Neural cell (in vitro differentiated cells): Measurements from ENCODE around the gene TSNAXIP1. TPM values are rescaled to one million over a fixed set of nuclear protein-coding genes. Genes with fewer than 3 reads are reported as not detected.

Experiments
- H2AFZ ChIP-seq: fragments of 200-600, 300-800 bp; sonication (generic), shearing (Covaris generic); 2 replicates; pipeline ENCODE4 v1.6.0; 2014; ENCODE audit warnings: low read depth, mild to moderate bottlenecking, antibody characterized with exemption, low read length, moderate library complexity
- H3F3A ChIP-seq: fragments of 200-600 bp; shearing (Covaris generic); 2 replicates; pipeline ENCODE4 v1.6.1; 2016; ENCODE audit warnings: mild to moderate bottlenecking, moderate library complexity, mixed read lengths, antibody characterized with exemption, low read length; ENCODE audit not compliant: insufficient read depth, poor library complexity, severe bottlenecking
- H3K27ac ChIP-seq: fragments of 200-600, 300-800 bp; sonication (generic), shearing (Covaris generic); 2 replicates; pipeline ENCODE4 v1.5.1; 2014; ENCODE audit warnings: mild to moderate bottlenecking, low read length, moderate library complexity
- H3K27me3 ChIP-seq: fragments of 300-800, 200-600 bp; sonication (generic), shearing (Covaris generic); 2 replicates; pipeline ENCODE4 v1.6.0; 2014; ENCODE audit warnings: mild to moderate bottlenecking, low read depth, low read length, moderate library complexity; ENCODE audit not compliant: insufficient read depth
- H3K36me3 ChIP-seq: fragments of 300-800, 200-600 bp; sonication (generic), shearing (Covaris generic); 2 replicates; pipeline ENCODE4 v1.5.1; 2014; ENCODE audit warnings: mild to moderate bottlenecking, antibody characterized with exemption, low read length, moderate library complexity; ENCODE audit not compliant: insufficient read depth
- H3K4me2 ChIP-seq: fragments of 300-800, 200-600 bp; sonication (generic), shearing (Covaris generic); 2 replicates; pipeline ENCODE4 v1.6.0; 2014; ENCODE audit warnings: mild to moderate bottlenecking, low read length
- H3K4me3 ChIP-seq: fragments of 300-800, 200-600 bp; sonication (generic), shearing (Covaris generic); 2 replicates; pipeline ENCODE4 v1.5.1; 2014; ENCODE audit warnings: mild to moderate bottlenecking, low read length, moderate library complexity
- H3K79me2 ChIP-seq: fragments of 200-600 bp; shearing (Covaris generic); replicated peaks from 2 replicates; pipeline ENCODE4 v1.6.0; 2014; ENCODE audit warnings: mild to moderate bottlenecking, low read length, moderate library complexity; ENCODE audit not compliant: insufficient read depth
- H3K9ac ChIP-seq: fragments of 300-800, 200-600 bp; sonication (generic), shearing (Covaris generic); 2 replicates; pipeline ENCODE4 v1.6.1; 2016; ENCODE audit warnings: mild to moderate bottlenecking, low read length, mixed read lengths
- H3K9me2 ChIP-seq: fragments of 200-600 bp; shearing (Covaris generic); 2 replicates; pipeline ENCODE4 v1.6.1; 2016; ENCODE audit warnings: mild to moderate bottlenecking, low read length, mixed read lengths; ENCODE audit not compliant: insufficient read depth
- H3K9me3 ChIP-seq: fragments of 200-600, 300-800 bp; sonication (generic), shearing (Covaris generic); 2 replicates; pipeline ENCODE4 v1.6.1; 2016; ENCODE audit warnings: mild to moderate bottlenecking, mixed run types, low read length, moderate library complexity, mixed read lengths
- H4K20me1 ChIP-seq: fragments of 200-600 bp; shearing (Covaris generic); 2 replicates; pipeline ENCODE4 v1.6.1; 2016; ENCODE audit warnings: mild to moderate bottlenecking, mixed run types; ENCODE audit not compliant: insufficient read depth
- EP300 ChIP-seq: fragments of 450-650 bp; conservative IDR thresholded peaks from 2 replicates; pipeline ENCODE4 v1.6.1; 2014; ENCODE audit warnings: antibody characterized with exemption, mild to moderate bottlenecking, moderate library complexity; ENCODE audit not compliant: poor library complexity, severe bottlenecking
- EZH2 ChIP-seq: fragments of 200-600, 300-800 bp; shearing (Covaris generic), sonication (generic); IDR thresholded peaks from 2 replicates; pipeline ENCODE4 v1.6.1; 2014; ENCODE audit warnings: antibody characterized with exemption, low read length, borderline replicate concordance, mild to moderate bottlenecking; ENCODE audit not compliant: insufficient read depth, poor library complexity, severe bottlenecking
- MXI1 ChIP-seq: fragments of 450-650 bp; conservative IDR thresholded peaks from 2 replicates; pipeline ENCODE4 v1.6.1; 2014; ENCODE audit warnings: antibody characterized with exemption, mild to moderate bottlenecking; ENCODE audit not compliant: poor library complexity, severe bottlenecking
- POLR2AphosphoS5 ChIP-seq: IDR thresholded peaks from 2 replicates; pipeline ENCODE4 v1.6.1; 2012
- RAD21 ChIP-seq: fragments of 450-650 bp; conservative IDR thresholded peaks from 2 replicates; pipeline ENCODE4 v1.6.1; 2014; ENCODE audit warnings: antibody characterized with exemption, mild to moderate bottlenecking, moderate library complexity
- SMC3 ChIP-seq: fragments of 450-650 bp; conservative IDR thresholded peaks from 2 replicates; pipeline ENCODE4 v1.6.1; 2014; ENCODE audit warnings: antibody characterized with exemption, mild to moderate bottlenecking, moderate library complexity; ENCODE audit not compliant: poor library complexity
- TAF1 ChIP-seq: IDR thresholded peaks from 2 replicates; pipeline ENCODE4 v1.6.1; 2012; ENCODE audit warnings: low read depth
- polyA plus RNA-seq: library from polyadenylated mRNA; depleted of rRNA; stranded (reverse); fragments of >200 nt; gene quantifications from 2 replicates; pipeline ENCODE4 v1.2.3, GENCODE V29; 2014
- TF ChIP-seq, protein P1 (sequence below): fragments of 450-650 bp; IDR thresholded peaks from 2 replicates; pipeline ENCODE4 v1.5.1; 2014; ENCODE audit warnings: antibody characterized with exemption, mild to moderate bottlenecking, moderate library complexity; ENCODE audit not compliant: poor library complexity, severe bottlenecking
- TF ChIP-seq, protein P2 (sequence below): IDR thresholded peaks from 2 replicates; pipeline ENCODE4 v1.6.1; 2012; ENCODE audit warnings: borderline replicate concordance

Gene TSNAXIP1
- polyA plus RNA-seq, 1 donor from 2014 or later: 31.0 TPM

DNA sequence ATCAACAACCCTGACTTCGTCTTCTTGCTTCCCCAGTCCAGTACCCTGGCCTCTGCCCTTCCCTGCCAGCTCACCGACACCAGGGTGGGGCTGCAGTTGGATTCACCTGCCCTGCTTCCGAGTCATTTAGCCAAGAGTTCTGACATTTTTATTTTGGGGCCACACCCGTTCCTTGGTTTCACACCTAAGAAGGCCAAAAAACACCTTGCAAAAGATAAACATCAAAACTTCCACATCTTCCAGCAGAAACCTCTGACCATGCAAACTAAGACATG, 45.8 kb upstream of the TSNAXIP1 start:
- H3K4me2 ChIP-seq: no peak overlapping the region
- H3K27ac ChIP-seq: peak overlapping the region; percentile 1
- no peak for TF ChIP-seq EZH2
- TF ChIP-seq, protein P1, sequence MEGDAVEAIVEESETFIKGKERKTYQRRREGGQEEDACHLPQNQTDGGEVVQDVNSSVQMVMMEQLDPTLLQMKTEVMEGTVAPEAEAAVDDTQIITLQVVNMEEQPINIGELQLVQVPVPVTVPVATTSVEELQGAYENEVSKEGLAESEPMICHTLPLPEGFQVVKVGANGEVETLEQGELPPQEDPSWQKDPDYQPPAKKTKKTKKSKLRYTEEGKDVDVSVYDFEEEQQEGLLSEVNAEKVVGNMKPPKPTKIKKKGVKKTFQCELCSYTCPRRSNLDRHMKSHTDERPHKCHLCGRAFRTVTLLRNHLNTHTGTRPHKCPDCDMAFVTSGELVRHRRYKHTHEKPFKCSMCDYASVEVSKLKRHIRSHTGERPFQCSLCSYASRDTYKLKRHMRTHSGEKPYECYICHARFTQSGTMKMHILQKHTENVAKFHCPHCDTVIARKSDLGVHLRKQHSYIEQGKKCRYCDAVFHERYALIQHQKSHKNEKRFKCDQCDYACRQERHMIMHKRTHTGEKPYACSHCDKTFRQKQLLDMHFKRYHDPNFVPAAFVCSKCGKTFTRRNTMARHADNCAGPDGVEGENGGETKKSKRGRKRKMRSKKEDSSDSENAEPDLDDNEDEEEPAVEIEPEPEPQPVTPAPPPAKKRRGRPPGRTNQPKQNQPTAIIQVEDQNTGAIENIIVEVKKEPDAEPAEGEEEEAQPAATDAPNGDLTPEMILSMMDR: no peak
- TF ChIP-seq MXI1: no peak
- TF ChIP-seq, protein P2, sequence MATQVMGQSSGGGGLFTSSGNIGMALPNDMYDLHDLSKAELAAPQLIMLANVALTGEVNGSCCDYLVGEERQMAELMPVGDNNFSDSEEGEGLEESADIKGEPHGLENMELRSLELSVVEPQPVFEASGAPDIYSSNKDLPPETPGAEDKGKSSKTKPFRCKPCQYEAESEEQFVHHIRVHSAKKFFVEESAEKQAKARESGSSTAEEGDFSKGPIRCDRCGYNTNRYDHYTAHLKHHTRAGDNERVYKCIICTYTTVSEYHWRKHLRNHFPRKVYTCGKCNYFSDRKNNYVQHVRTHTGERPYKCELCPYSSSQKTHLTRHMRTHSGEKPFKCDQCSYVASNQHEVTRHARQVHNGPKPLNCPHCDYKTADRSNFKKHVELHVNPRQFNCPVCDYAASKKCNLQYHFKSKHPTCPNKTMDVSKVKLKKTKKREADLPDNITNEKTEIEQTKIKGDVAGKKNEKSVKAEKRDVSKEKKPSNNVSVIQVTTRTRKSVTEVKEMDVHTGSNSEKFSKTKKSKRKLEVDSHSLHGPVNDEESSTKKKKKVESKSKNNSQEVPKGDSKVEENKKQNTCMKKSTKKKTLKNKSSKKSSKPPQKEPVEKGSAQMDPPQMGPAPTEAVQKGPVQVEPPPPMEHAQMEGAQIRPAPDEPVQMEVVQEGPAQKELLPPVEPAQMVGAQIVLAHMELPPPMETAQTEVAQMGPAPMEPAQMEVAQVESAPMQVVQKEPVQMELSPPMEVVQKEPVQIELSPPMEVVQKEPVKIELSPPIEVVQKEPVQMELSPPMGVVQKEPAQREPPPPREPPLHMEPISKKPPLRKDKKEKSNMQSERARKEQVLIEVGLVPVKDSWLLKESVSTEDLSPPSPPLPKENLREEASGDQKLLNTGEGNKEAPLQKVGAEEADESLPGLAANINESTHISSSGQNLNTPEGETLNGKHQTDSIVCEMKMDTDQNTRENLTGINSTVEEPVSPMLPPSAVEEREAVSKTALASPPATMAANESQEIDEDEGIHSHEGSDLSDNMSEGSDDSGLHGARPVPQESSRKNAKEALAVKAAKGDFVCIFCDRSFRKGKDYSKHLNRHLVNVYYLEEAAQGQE: no peak
- no peak for TF ChIP-seq TAF1
- no peak for TF ChIP-seq POLR2AphosphoS5
- no peaks in the 10 kb centered on the region for H3K79me2 ChIP-seq
- no peaks in the 10 kb centered on the region for H3K27me3 ChIP-seq
- H3K36me3 ChIP-seq: no peaks in the 10 kb centered on the region
- no peak overlapping the region for H3K4me3 ChIP-seq
- no peaks in the 10 kb centered on the region for H3F3A ChIP-seq
- no peaks in the 10 kb centered on the region for H3K9me3 ChIP-seq
- no peaks in the 10 kb centered on the region for H4K20me1 ChIP-seq
- no peak overlapping the region for H3K9ac ChIP-seq
- H3K9me2 ChIP-seq: no peaks in the 10 kb centered on the region
- H2AFZ ChIP-seq: no peak overlapping the region

GRCh38 chr16:67761924-67762323, 44.8 kb upstream of the TSNAXIP1 start:
- no peaks in the 10 kb centered on the region for H3K9me2 ChIP-seq
- H3K9ac ChIP-seq: no peak overlapping the region
- no peaks in the 10 kb centered on the region for H3K27me3 ChIP-seq
- TF ChIP-seq TAF1 (no peak), POLR2AphosphoS5 (no peak), EP300 (no peak), RAD21 (no peak), MXI1 (no peak), EZH2 (no peak), SMC3 (no peak)
- TF ChIP-seq, protein P2: no peak
- TF ChIP-seq, protein P1: no peak
- H2AFZ ChIP-seq: no peak overlapping the region
- no peaks in the 10 kb centered on the region for H3K79me2 ChIP-seq
- no peak overlapping the region for H3K27ac ChIP-seq
- no peaks in the 10 kb centered on the region for H3F3A ChIP-seq
- no peaks in the 10 kb centered on the region for H3K36me3 ChIP-seq
- no peak overlapping the region for H3K4me2 ChIP-seq
- H4K20me1 ChIP-seq: no peaks in the 10 kb centered on the region
- no peak overlapping the region for H3K4me3 ChIP-seq
- no peaks in the 10 kb centered on the region for H3K9me3 ChIP-seq
